ENCODE data around the gene UTP25. TPM values are rescaled to one million over a fixed set of nuclear protein-coding genes. Genes with fewer than 3 reads are reported as not detected.

UTP25 gene
- total and polyA plus RNA-seq, 11 donors: 0.76 to 5.5 (median 3.5) TPM

- TF ChIP-seq POLR2A (IDR thresholded peaks at IDR 0.05) (no peak), CTCF (IDR thresholded peaks at IDR 0.05) (no peak)
- Histone ChIP-seq H3K27me3 (no peaks in the 10 kb centered on the region), H3K9me3 (no peaks in the 10 kb centered on the region), H3K27ac (no peak overlapping the region), H3K4me1 (peaks cover 0 to 16% (median 0%) of the 10 kb centered on the region in 12 donors), H3K36me3 (peaks cover 2 to 100% (median 97%) of the 10 kb centered on the region in 9 donors), H3K4me3 (no peak overlapping the region)
- intact Hi-C loops (cut with DNase I): loop anchor here in 1 of 10 donors (10.0 kb wide), 1 partner anchor 1409 kb away; no protein-coding TSS in a partner anchor
- no peak for ATAC-seq
- DNase-seq: no peak
Observed at GRCh38 chr1:209835782-209836298, 8.1 kb downstream of the UTP25 start.

- TF ChIP-seq CTCF (IDR thresholded peaks at IDR 0.05) (no peak), POLR2A (IDR thresholded peaks at IDR 0.05) (no peak)
- H3K9me3 ChIP-seq: no peaks in the 10 kb centered on the region
- 91 to 95% (median 93%) methylated on average over 7 of the region's 7 CpGs for WGBS, 4 donors
- H3K27me3 ChIP-seq: no peaks in the 10 kb centered on the region
- DNase-seq (no peak), ATAC-seq (no peak)
- peaks cover 0 to 16% (median 0%) of the 10 kb centered on the region in 12 donors for H3K4me1 ChIP-seq
- H3K27ac ChIP-seq: no peak overlapping the region
- intact Hi-C loops (cut with DNase I): loop anchor here in 1 of 10 donors (10.0 kb wide), 1 partner anchor 1407 kb away; no protein-coding TSS in a partner anchor
- peaks cover 2 to 100% (median 98%) of the 10 kb centered on the region in 9 donors for H3K36me3 ChIP-seq
- H3K4me3 ChIP-seq: no peak overlapping the region
Observed at GRCh38 chr1:209837671-209838070, 9.9 kb downstream of the UTP25 start.

- ATAC-seq: no peak
- TF ChIP-seq CTCF (IDR thresholded peaks at IDR 0.05) (no peak), POLR2A (IDR thresholded peaks at IDR 0.05) (no peak)
- Histone ChIP-seq H3K27me3 (no peaks in the 10 kb centered on the region), H3K36me3 (peaks cover 2 to 100% (median 98%) of the 10 kb centered on the region in 9 donors), H3K4me3 (no peak overlapping the region), H3K9me3 (no peaks in the 10 kb centered on the region), H3K4me1 (peaks cover 0 to 16% (median 0%) of the 10 kb centered on the region in 12 donors), H3K27ac (no peak overlapping the region)
- WGBS, 4 donors: 93 to 98% (median 95%) methylated on average over 6 of the region's 6 CpGs
- intact Hi-C loops (cut with DNase I): loop anchor here in 1 of 10 donors (10.0 kb wide), 1 partner anchor 1406 kb away; no protein-coding TSS in a partner anchor
- no peak for DNase-seq
Observed at GRCh38 chr1:209838537-209838936, 10.8 kb downstream of the UTP25 start.

- ATAC-seq (peak in 2 of 4 donors; percentile 48 to 53), DNase-seq (no peak)
- H3K9me3 ChIP-seq: no peaks in the 10 kb centered on the region
- H3K27me3 ChIP-seq: no peaks in the 10 kb centered on the region
- intact Hi-C loops (cut with DNase I): loop anchor here in 1 of 10 donors (10.0 kb wide), 1 partner anchor 1405 kb away; no protein-coding TSS in a partner anchor
- H3K36me3 ChIP-seq: peaks cover 2 to 100% (median 94%) of the 10 kb centered on the region in 9 donors
- TF ChIP-seq CTCF (IDR thresholded peaks at IDR 0.05) (no peak), POLR2A (IDR thresholded peaks at IDR 0.05) (no peak)
- 57 to 73% (median 70%) methylated on average over 5 of the region's 5 CpGs for WGBS, 4 donors
- H3K27ac ChIP-seq: peak overlapping the region in 2 of 12 donors; percentile 11 to 21
- H3K4me3 ChIP-seq: no peak overlapping the region
- peaks cover 0 to 16% (median 0%) of the 10 kb centered on the region in 12 donors for H3K4me1 ChIP-seq
Observed at GRCh38 chr1:209839875-209840546, 12.2 kb downstream of the UTP25 start.
